ENCODE measurements around the gene TNFSF12. TPM values are rescaled to one million over a fixed set of nuclear protein-coding genes. Genes with fewer than 3 reads are reported as not detected.

Gene TNFSF12
- total RNA-seq, 4 donors from 2014 or later = 20.8 to 53.1 (median 31.5) TPM

DNA sequence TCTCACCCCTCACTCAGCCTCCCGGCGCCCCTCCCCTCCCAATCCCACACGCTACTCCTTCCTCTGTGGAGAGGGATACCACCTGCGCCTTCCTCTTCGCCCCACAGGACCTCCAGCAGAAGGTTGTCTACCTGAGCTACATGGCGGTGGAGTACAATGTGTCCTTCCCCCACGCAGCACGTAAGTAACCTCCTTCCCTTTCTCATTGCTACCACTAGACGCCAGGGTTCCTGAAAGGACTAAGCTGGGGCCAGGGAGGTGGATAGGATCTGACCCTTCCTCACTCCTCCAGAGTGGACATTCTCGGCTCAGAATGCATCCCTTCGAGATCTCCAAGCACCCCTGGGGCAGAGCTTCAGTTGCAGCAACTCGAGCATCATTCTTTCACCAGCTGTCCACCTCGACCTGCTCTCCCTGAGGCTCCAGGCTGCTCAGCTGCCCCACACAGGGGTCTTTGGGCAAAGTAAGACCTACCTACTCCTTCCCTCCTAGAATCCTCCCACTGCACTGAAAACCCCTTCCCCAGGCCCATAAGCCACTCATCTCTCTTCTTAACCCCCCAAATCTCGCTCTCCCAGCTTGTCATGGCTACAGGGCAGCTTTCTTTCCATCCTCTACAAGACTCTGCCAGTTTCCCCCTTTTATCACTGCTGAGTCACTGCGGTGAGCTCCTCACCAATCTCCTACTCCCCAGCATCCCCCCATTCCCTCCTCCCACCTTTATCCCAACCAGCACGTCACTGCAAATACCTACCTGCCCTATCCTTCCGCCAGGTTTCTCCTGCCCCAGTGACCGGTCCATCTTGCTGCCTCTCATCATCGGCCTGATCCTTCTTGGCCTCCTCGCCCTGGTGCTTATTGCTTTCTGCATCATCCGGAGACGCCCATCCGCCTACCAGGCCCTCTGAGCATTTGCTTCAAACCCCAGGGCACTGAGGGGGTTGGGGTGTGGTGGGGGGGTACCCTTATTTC is 32.0 kb downstream of the TNFSF12 start:
- TF ChIP-seq POLR2AphosphoS5 (IDR thresholded peaks at IDR 0.05) (no peak), POLR2A (IDR thresholded peaks at IDR 0.05) (no peak), EP300 (IDR thresholded peaks at IDR 0.05; ENCODE audit: low read depth) (no peak)
- TF ChIP-seq, protein P1, sequence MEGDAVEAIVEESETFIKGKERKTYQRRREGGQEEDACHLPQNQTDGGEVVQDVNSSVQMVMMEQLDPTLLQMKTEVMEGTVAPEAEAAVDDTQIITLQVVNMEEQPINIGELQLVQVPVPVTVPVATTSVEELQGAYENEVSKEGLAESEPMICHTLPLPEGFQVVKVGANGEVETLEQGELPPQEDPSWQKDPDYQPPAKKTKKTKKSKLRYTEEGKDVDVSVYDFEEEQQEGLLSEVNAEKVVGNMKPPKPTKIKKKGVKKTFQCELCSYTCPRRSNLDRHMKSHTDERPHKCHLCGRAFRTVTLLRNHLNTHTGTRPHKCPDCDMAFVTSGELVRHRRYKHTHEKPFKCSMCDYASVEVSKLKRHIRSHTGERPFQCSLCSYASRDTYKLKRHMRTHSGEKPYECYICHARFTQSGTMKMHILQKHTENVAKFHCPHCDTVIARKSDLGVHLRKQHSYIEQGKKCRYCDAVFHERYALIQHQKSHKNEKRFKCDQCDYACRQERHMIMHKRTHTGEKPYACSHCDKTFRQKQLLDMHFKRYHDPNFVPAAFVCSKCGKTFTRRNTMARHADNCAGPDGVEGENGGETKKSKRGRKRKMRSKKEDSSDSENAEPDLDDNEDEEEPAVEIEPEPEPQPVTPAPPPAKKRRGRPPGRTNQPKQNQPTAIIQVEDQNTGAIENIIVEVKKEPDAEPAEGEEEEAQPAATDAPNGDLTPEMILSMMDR (IDR thresholded peaks at IDR 0.05) = no peak
- intact Hi-C loops (cut with DNase I; ENCODE audit: low total_unique reads) = loop anchor here (10.0 kb wide), 1 partner anchor 536 kb away; the partner anchor contains the start of gene SLC16A11
- Histone ChIP-seq H3K27ac (peak overlapping the region; percentile 89 to 91 (median 90)), H3K27me3 (no peaks in the 10 kb centered on the region), H3K4me3 (peak overlapping the region in 1 of 4 donors; percentile 38), H3K9me3 (no peaks in the 10 kb centered on the region), H3K4me1 (peaks cover 35 to 72% (median 51%) of the 10 kb centered on the region in 4 donors), H3K36me3 (peaks cover 0 to 31% (median 16%) of the 10 kb centered on the region in 4 donors)
- no peak for DNase-seq
- in situ Hi-C loops (cut with MboI; ENCODE audit: low pct_ligation_motif_present in 1 of 4, low pct_unique_long_range_greater_than_20kb in 1 of 4, low sequenced_read_pairs in 3 of 4) = no loop called here
- 81 to 90% methylated on average over 8 to 23 of the region's 23 CpGs for WGBS, 2 donors (ENCODE audit: low coverage in 1 of 2)

DNA sequence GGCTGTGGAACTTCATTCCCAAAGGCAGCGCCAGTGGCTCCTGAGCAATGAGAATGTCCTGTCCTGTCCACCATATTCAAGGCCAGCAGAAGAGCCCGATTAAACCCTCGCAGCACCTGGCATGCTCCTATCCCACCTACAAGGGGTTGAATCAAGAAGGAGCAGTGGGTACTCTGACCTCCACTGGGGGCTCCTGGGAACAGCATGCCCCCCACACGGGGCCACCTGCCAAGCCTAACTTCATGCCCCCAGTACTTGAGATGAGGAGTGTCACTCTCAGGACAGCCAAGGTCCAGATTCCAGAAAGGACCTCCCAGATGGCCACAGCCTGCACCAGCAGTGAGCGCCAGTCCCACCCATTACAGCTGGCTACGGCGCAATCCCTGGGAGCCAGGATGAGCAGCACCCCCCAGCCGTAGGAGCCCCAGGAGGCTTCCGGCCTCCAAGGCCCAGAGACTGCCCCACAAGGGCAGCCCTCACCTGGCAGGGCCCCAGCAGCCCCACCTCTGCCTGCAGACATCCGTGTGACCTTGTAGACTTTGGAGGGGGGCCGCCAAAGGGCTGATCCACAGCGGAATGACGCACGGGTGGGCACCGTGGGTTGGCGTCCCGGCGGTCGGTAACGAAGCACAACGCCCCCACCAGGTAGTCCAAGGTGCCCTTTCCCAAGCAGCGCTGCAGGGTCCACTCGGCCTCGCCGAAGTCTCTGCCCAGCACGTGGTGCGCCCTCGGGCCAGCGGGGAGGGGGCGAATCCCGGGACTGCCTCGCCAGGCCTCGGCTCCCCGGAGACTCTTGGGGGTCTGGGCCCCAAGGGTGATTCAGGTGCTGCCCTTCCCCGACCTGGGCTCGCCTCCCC is 33.8 kb downstream of the TNFSF12 start:
- Histone ChIP-seq H3K4me1 (peaks cover 35 to 70% (median 48%) of the 10 kb centered on the region in 4 donors), H3K27me3 (no peaks in the 10 kb centered on the region), H3K27ac (peak overlapping the region; percentile 89 to 91 (median 90)), H3K4me3 (peak overlapping the region in 3 of 4 donors; percentile 41 to 67 (median 55)), H3K36me3 (peaks cover 0 to 14% (median 8%) of the 10 kb centered on the region in 4 donors), H3K9me3 (no peaks in the 10 kb centered on the region)
- intact Hi-C loops (cut with DNase I; ENCODE audit: low total_unique reads) = loop anchor here (10.0 kb wide), 1 partner anchor 538 kb away; the partner anchor contains the start of gene SLC16A11
- no peak for TF ChIP-seq POLR2A (IDR thresholded peaks at IDR 0.05)
- TF ChIP-seq, protein P1 (IDR thresholded peaks at IDR 0.05) = no peak
- no peak for TF ChIP-seq POLR2AphosphoS5 (IDR thresholded peaks at IDR 0.05)
- TF ChIP-seq EP300 (IDR thresholded peaks at IDR 0.05; ENCODE audit: low read depth) = no peak
- in situ Hi-C loops (cut with MboI; ENCODE audit: low pct_ligation_motif_present in 1 of 4, low pct_unique_long_range_greater_than_20kb in 1 of 4, low sequenced_read_pairs in 3 of 4) = no loop called here
- WGBS, 2 donors (ENCODE audit: low coverage in 1 of 2) = 87% methylated on average over 31 of the region's 36 CpGs; no CpG with 5 or more reads in 1 of the 2 donors
- DNase-seq = peak; percentile 24

DNA sequence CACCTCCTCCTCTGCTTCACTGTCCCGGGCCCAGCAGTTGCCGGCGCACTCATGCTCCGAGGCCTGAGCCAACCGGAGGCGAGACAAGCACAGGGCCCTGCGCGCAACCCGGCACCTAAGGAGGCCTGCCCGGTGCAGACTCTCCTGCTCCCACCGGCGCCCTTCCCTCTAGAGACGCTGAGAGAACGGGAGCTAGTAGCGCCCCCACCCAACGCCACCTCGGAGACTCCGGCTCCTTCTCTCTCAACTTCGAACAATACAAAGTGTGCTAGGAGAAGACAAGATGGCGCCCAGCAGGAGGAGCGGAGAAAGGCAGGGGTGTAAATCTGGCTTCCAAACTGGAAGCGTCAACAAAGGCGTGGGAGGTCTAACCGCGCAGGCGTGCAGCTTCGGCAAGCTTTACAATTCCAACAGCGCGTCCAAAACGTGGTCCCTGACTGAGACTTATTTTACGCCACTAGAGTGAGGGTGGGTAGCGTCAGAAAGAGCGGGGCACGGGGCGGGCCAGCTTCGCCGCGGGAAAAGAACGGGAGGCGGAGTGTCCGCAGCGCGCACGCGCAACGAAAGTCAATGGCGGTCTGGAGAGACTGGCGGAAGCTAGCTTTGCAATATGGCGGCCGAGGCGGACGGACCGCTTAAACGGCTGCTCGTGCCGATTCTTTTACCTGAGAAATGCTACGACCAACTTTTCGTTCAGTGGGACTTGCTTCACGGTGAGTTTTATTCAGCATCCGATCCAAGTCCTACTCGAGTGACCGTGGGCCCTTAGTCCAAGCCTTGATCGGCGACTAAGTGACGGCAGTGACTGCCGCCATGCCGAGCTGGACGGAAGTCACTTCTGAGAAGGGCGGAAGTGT is 34.6 kb downstream of the TNFSF12 start, which contains the start of gene MPDU1:
TSS of gene MPDU1 (plus strand) at position 600 of the 857 bp plus-strand sequence. CDS start at position 611, 11 bp downstream.
- H3K36me3 ChIP-seq = peaks cover 0 to 5% (median 3%) of the 10 kb centered on the region in 4 donors
- in situ Hi-C loops (cut with MboI; ENCODE audit: low pct_ligation_motif_present in 1 of 4, low pct_unique_long_range_greater_than_20kb in 1 of 4, low sequenced_read_pairs in 3 of 4) (no loop called here), intact Hi-C loops (cut with DNase I; ENCODE audit: low total_unique reads) (loop anchor here (10.0 kb wide), 1 partner anchor 539 kb away; the partner anchor contains the start of gene SLC16A11)
- TF ChIP-seq, protein P1 (IDR thresholded peaks at IDR 0.05) = peak in 1 of 5 experiments; percentile 29
- no peak for TF ChIP-seq EP300 (IDR thresholded peaks at IDR 0.05; ENCODE audit: low read depth)
- peak; percentile 40 to 82 (median 65) for TF ChIP-seq POLR2AphosphoS5 (IDR thresholded peaks at IDR 0.05)
- peak; percentile 83 for TF ChIP-seq POLR2A (IDR thresholded peaks at IDR 0.05)
- H3K9me3 ChIP-seq = no peaks in the 10 kb centered on the region
- H3K27ac ChIP-seq = peak within 1 kb of the TSS; percentile 89 to 91 (median 90)
- H3K4me3 ChIP-seq = peak within 1 kb of the TSS; percentile 18 to 67 (median 48)
- WGBS, 2 donors (ENCODE audit: low coverage in 1 of 2) = 20% methylated on average over 69 of the region's 69 CpGs; no CpG with 5 or more reads in 1 of the 2 donors
- peaks cover 35 to 69% (median 52%) of the 10 kb centered on the region in 4 donors for H3K4me1 ChIP-seq
- no peaks in the 10 kb centered on the region for H3K27me3 ChIP-seq
- DNase-seq = peak; percentile 96

All from transverse colon (tissue), 4 donors.